ENCODE results near the gene GPSM1.

GRCh38 chr9:136352682-136353081, 25.3 kb downstream of the GPSM1 start:
- TF ChIP-seq EZH2 (IDR thresholded peaks at IDR 0.05; ENCODE audit: borderline replicate concordance, low read depth, low read length) (no peak), TAF1 (IDR thresholded peaks at IDR 0.05; ENCODE audit: control insufficient read depth, extremely low read depth, insufficient read depth, low read length, severe bottlenecking) (no peak), CTCF (IDR thresholded peaks at IDR 0.05 in 2 of 3, conservative IDR thresholded peaks at IDR 0.05 in 1 of 3; ENCODE audit: insufficient read depth in 2 of 3, low read depth in 1 of 3, low read length in 3 of 3) (no peak), GTF3C2 (IDR thresholded peaks at IDR 0.05; ENCODE audit: borderline replicate concordance, extremely low read depth, insufficient read length) (no peak), MAX (CRISPR knock-in tag; IDR thresholded peaks at IDR 0.05) (peak; percentile 47; the same call in 1 of the 2 replicates), CREM (IDR thresholded peaks at IDR 0.05; ENCODE audit: low read depth) (no peak), RBBP5 (IDR thresholded peaks at IDR 0.05; ENCODE audit: borderline replicate concordance, insufficient read depth, low read length, poor library complexity, severe bottlenecking) (no peak), EP300 (IDR thresholded peaks at IDR 0.05; ENCODE audit: low read length) (no peak)

Measured in K562 (cell line).